ENCODE results near the gene DLG2. TPM values are rescaled to one million over a fixed set of nuclear protein-coding genes. Genes with fewer than 3 reads are reported as not detected.

DLG2 gene
- total RNA-seq, 4 donors from 2014 or later, result 7.3 to 14.1 (median 11.1) TPM

DNA sequence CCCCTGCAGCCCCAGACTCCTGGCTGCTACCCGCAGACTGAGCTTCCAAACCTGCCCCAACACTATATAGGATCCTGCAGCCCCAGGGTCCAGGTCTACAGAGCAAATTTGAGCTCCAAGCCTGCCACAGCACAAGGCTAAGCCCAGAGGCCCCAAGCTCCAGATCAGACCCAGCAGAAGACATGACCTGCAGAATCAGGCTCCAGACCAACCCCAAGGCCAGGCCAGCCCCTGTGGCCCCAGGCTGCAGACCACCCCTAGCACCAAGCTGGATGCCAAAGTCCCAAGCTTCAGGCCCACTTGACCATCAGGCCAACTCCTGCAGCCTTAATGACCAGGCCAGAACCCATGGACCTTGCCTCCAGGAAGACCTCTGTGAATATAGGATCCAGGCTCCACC lies 145.3 kb downstream of the DLG2 start:
- TF ChIP-seq POLR2AphosphoS5 (IDR thresholded peaks at IDR 0.05), result no peak
- TF ChIP-seq EP300 (IDR thresholded peaks at IDR 0.05), result no peak
- no peak for TF ChIP-seq POLR2A (IDR thresholded peaks at IDR 0.05; ENCODE audit: low read depth)
- TF ChIP-seq, protein P1, sequence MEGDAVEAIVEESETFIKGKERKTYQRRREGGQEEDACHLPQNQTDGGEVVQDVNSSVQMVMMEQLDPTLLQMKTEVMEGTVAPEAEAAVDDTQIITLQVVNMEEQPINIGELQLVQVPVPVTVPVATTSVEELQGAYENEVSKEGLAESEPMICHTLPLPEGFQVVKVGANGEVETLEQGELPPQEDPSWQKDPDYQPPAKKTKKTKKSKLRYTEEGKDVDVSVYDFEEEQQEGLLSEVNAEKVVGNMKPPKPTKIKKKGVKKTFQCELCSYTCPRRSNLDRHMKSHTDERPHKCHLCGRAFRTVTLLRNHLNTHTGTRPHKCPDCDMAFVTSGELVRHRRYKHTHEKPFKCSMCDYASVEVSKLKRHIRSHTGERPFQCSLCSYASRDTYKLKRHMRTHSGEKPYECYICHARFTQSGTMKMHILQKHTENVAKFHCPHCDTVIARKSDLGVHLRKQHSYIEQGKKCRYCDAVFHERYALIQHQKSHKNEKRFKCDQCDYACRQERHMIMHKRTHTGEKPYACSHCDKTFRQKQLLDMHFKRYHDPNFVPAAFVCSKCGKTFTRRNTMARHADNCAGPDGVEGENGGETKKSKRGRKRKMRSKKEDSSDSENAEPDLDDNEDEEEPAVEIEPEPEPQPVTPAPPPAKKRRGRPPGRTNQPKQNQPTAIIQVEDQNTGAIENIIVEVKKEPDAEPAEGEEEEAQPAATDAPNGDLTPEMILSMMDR (IDR thresholded peaks at IDR 0.05), result no peak
- peaks cover 0 to 29% (median 18%) of the 10 kb centered on the region in 4 donors for H3K9me3 ChIP-seq
- H3K4me1 ChIP-seq, result no peaks in the 10 kb centered on the region
- no peak for DNase-seq (ENCODE audit: extremely low spot score)
- WGBS, result no CpG with 5 or more reads among the region's 1 CpG
- intact Hi-C loops (cut with DNase I), result no loop called here
- no peaks in the 10 kb centered on the region for H3K27me3 ChIP-seq
- no peak overlapping the region for H3K4me3 ChIP-seq
- H3K27ac ChIP-seq (replicated peaks in 1 of 4), result no peak overlapping the region
- no peaks in the 10 kb centered on the region for H3K36me3 ChIP-seq

DNA sequence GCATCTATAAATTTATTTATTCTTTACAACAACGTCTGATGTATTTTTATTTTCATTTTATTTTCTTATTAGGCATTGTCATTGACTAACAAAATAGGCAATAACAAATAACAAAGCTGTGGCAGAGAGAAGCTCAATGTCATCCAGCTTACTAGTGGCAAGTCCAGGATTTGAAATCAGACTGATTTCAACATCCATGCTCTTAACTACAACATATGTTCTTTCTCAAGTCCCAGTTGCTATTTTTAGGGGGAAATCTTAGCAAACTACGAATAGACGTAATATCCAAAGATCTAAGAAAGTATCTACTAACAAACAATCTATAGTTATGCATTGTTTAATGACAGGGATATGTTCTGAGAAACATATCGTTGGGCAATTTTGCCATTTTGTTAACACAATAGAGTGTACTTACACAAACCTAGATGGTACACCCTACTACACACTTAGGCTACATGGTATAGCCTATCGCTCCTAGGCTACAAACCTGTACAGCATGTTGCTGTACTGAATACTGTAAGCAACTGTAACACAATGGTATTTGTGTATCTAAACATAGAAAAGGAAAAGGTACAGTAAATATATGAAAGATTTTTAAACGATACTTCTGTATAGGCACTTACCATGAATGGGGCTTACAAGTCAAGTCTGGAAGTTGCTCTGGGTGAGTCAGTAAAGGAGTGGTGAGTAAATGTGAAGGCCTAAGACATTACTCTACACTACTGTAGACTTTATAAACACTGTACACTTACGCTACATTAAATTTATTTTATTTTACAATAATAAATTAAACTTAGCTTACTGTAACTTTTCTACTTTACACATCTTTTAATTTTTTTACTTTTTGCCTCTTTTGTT lies 151.3 kb downstream of the DLG2 start:
- H3K27me3 ChIP-seq, result no peaks in the 10 kb centered on the region
- no peak overlapping the region for H3K4me3 ChIP-seq
- H3K27ac ChIP-seq (replicated peaks in 1 of 4), result no peak overlapping the region
- 69% methylated on average over 7 of the region's 7 CpGs for WGBS
- no peaks in the 10 kb centered on the region for H3K4me1 ChIP-seq
- intact Hi-C loops (cut with DNase I), result no loop called here
- H3K9me3 ChIP-seq, result peaks cover 0 to 5% (median 0%) of the 10 kb centered on the region in 4 donors
- no peak for DNase-seq (ENCODE audit: extremely low spot score)
- TF ChIP-seq, protein P1 (IDR thresholded peaks at IDR 0.05), result no peak
- TF ChIP-seq EP300 (IDR thresholded peaks at IDR 0.05) (no peak), POLR2AphosphoS5 (IDR thresholded peaks at IDR 0.05) (no peak), POLR2A (IDR thresholded peaks at IDR 0.05; ENCODE audit: low read depth) (no peak)
- no peaks in the 10 kb centered on the region for H3K36me3 ChIP-seq

DNA sequence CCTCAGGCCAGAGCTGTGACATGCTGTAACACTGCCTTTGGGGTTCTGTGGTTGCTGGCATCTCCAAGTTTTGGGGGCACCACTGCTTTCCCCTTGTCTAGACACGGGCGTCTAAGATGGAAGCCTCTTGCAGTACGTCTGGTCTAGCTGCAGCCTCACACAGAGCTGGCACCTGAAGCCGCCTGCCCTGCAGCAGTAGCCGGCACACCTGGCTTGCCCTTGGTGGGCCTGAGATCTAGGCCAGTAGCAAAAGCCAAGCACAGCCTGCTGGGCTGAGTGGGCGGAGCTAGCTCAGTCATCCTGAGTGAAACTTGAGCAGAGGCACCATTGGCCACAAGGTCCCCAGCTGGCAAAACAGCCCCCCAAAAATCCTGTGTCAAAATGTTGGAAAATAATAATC lies 154.2 kb downstream of the DLG2 start:
- no peak for TF ChIP-seq POLR2A (IDR thresholded peaks at IDR 0.05; ENCODE audit: low read depth)
- no peak for TF ChIP-seq EP300 (IDR thresholded peaks at IDR 0.05)
- no peak for TF ChIP-seq POLR2AphosphoS5 (IDR thresholded peaks at IDR 0.05)
- Histone ChIP-seq H3K27me3 (no peaks in the 10 kb centered on the region), H3K4me1 (no peaks in the 10 kb centered on the region), H3K27ac (replicated peaks in 1 of 4) (no peak overlapping the region), H3K9me3 (peaks cover 0 to 5% (median 0%) of the 10 kb centered on the region in 4 donors), H3K36me3 (no peaks in the 10 kb centered on the region), H3K4me3 (no peak overlapping the region)
- intact Hi-C loops (cut with DNase I), result no loop called here
- no peak for DNase-seq (ENCODE audit: extremely low spot score)
- 90% methylated on average over 2 of the region's 6 CpGs for WGBS

DNA sequence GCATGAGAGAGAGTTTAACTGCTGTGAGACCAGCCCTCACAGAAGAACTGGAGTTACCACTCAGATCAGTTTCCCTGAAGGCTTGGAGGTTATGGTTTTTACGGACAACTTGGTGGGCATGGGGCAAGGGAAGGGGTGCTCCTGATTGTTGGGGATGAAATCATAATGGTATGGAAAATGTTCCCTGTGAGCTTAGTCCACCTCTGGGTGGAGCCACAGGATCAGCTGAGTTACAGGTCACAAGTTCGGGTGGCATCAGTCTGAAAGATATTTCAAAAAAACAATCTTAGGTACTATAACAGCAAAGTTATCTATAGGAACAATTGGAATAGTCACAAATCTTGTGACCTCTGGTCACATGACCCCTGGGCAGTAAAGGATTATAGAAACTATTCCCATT lies 162.9 kb downstream of the DLG2 start:
- 89% methylated on average over 2 of the region's 2 CpGs for WGBS
- Histone ChIP-seq H3K27me3 (no peaks in the 10 kb centered on the region), H3K4me3 (no peak overlapping the region), H3K36me3 (no peaks in the 10 kb centered on the region), H3K27ac (replicated peaks in 1 of 4) (no peak overlapping the region), H3K4me1 (no peaks in the 10 kb centered on the region), H3K9me3 (peaks cover 0 to under 1% (median 0%) of the 10 kb centered on the region in 4 donors)
- DNase-seq (ENCODE audit: extremely low spot score), result no peak
- intact Hi-C loops (cut with DNase I), result no loop called here
- TF ChIP-seq, protein P1 (IDR thresholded peaks at IDR 0.05), result no peak
- TF ChIP-seq POLR2AphosphoS5 (IDR thresholded peaks at IDR 0.05), result no peak
- TF ChIP-seq POLR2A (IDR thresholded peaks at IDR 0.05; ENCODE audit: low read depth), result no peak
- TF ChIP-seq EP300 (IDR thresholded peaks at IDR 0.05), result no peak

DNA sequence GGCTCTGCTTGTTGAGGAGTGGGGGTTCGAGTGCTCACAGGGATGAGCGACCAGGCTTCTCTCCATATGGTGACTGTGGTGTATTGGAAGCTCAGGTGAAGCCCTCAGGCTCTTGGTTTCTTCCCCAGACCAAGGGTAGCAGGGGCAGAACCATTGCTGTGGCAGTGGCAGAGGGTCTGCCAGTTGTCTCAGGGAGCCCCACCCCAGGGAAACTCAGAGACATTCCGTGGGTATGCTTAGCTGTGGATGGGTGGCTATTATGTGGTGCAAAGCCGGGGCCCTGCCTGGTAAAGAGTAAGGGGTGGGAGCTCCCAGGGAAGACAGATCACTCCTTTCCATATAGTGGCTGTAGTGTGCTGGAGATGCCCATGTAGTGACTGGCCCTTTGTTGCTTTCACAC lies 167.8 kb downstream of the DLG2 start:
- TF ChIP-seq POLR2A (IDR thresholded peaks at IDR 0.05; ENCODE audit: low read depth) (no peak), EP300 (IDR thresholded peaks at IDR 0.05) (no peak), POLR2AphosphoS5 (IDR thresholded peaks at IDR 0.05) (no peak)
- TF ChIP-seq, protein P1 (IDR thresholded peaks at IDR 0.05), result no peak
- DNase-seq (ENCODE audit: extremely low spot score), result no peak
- H3K4me3 ChIP-seq, result no peak overlapping the region
- H3K4me1 ChIP-seq, result no peaks in the 10 kb centered on the region
- peaks cover 0 to 43% (median 8%) of the 10 kb centered on the region in 4 donors for H3K9me3 ChIP-seq
- WGBS, result 89% methylated on average over 4 of the region's 4 CpGs
- no peaks in the 10 kb centered on the region for H3K36me3 ChIP-seq
- H3K27me3 ChIP-seq, result no peaks in the 10 kb centered on the region
- intact Hi-C loops (cut with DNase I), result no loop called here
- no peak overlapping the region for H3K27ac ChIP-seq (replicated peaks in 1 of 4)
